Stimulated activated CD8-positive, alpha-beta memory T cell treated with anti-CD3 and anti-CD28 coated beads, Interleukin-15, amount 100 ng/mL, for 4 hours (primary cell): ENCODE data around the gene SPATA19.

ENCODE experiments used
- DNase-seq, 2 donors: peaks; one replicate each; pipeline ENCODE4 v3.0.0-alpha.2; 2020; ENCODE audit warnings: low read depth in 2 of 2

SPATA19 gene

DNA sequence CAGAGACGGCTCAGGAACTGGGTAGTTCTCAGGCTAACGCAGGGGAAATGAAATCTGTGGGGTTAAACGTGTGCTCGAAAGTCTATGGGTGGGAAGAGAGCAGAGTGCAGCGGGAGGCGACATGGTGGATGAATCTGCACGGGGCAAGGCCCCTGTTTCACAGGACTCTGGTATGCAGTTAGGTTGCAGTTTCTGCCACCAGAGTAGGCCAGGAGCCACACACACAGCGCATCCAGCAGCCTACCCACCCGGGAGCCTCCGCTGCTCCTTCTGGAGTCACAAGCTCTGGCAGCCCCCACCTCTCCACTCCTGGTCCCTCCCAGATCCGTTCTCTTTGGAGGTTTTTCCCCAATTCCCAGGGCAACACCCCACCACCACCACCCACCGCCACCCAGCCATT lies 27.0 kb downstream of the SPATA19 start:
- no peak for DNase-seq

DNA sequence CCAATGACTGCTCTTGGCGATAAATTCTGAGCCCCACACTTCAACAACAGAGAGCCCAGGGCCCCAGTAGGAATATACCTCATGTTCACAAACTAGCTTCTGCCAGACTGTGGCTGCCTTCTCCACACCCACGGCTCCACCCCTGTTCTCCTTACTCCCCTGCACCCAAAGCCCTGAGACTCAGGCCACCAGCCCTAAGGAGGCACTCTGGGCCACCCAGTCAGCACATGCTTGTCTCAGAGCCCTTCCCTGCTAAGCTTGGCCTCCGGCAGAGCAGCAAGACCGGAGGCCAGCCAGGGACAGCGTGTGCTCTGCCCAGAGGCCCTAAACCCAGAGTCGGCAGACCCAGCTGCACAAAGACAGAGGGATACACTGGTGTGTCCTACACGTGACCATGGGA lies 27.9 kb downstream of the SPATA19 start:
- DNase-seq: no peak

DNA sequence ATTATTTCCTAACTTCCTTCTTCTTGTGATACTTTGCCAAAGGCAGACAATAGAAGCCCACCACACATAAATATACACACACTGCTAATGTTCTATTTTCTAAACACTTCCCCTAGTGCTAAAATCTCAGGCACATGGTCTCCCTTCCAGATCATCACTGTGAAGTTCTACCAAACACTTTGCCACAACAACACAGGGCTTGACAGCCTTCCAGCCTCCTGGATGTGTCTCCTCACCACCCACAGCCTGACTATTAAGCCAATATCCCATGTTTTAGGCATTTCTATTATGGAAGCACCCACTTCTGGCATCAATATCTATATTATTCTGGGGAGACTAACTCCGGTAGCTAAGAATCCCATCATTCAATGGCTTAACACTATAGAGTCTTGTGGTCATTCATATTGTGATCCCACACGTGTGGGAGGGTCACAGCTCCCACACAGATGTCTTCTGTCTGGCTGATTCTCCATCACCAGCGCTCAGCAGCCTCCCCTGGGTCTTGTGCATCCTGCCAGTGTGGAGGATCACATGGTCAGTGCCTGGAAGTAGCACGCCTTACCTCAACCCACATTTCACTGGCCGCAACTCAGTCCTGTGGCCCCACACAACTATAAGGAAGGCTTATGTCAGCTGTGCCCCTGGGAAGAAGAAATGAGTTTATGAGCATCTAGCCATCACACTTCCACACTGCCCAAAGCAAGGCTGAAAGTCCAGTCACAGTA lies 29.0 kb downstream of the SPATA19 start:
- DNase-seq: no peak

DNA sequence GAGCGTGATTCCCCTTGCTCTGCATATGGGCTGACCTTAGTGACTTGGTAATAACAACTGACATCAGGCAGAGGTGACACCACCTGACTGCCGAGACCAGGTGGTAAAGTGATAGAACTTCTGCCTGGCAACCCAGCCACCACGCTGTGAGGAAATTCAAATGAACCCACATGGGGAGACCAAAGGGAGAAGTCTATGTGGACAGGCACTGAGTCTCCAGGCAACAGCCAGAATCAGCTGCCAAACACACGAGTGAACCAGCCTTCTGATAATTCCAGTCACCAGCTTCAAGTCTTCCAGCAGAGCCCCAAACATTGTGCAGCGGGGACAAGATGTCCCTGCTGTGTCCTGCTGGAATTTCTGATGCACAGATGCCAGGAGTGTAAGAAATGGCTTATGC lies 29.7 kb downstream of the SPATA19 start:
- DNase-seq: no peak

DNA sequence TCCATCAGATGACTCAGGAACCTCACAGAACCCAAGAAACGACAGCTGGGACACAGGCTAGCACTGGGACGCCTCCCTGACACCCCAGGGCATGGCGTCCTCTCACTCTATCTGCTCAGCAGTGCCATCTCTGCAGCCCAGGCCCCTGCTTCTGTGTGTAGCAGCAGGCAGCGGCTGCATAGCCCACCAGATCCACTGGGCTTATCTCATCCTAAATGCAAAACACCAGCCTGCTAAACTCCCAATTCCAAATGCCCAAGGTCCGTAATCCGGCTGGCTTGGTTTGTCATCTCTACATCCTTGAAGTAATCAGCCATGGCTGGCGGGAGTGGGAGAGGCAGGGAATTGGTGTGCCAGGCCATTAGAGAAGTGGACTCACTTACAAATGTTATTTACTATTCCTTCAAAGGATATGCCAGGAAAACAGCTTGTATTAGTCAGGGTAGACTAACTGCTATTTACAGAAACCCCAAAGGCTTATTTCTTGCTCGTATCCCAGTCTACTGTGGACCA lies 30.7 kb downstream of the SPATA19 start:
- no peak for DNase-seq

DNA sequence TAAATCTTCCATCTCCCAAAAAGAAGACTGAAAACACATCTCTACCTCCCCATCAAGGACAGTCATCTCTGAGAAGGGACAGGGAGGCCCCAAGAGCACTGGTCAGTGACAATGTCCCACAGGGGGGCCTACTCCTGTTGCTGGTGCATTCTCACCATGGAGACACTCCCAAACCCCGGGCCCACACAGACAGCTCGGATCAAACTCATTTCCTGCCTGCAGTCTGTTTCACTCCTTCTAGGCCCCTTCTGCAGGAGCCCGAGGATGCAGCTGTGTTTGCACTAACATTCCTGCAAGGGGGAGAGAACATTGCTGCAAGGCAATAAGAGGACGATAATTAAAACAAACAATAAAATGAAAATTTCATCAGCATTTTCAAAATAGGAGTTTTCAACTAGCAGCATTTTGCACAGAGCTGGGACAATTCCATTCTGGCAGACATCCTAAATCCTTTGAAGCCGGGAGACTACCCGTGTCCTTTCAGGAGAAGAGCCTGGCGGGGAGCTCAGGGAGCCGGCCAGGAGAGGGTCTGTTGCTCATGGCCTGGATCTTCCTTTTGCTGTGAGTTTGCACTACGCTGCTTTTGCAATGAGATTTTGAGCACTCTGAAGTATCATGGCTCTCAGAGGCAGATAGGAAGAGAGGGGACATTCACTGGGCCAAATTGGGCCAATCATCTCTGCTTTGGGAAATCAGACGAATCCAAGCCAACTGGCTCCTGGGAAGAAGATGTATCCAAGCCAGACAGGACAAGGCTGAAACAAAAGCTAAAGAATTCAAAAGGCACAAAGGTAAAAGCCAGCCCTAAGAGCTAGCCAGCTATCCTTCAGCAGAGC lies 33.2 kb downstream of the SPATA19 start:
- no peak for DNase-seq

DNA sequence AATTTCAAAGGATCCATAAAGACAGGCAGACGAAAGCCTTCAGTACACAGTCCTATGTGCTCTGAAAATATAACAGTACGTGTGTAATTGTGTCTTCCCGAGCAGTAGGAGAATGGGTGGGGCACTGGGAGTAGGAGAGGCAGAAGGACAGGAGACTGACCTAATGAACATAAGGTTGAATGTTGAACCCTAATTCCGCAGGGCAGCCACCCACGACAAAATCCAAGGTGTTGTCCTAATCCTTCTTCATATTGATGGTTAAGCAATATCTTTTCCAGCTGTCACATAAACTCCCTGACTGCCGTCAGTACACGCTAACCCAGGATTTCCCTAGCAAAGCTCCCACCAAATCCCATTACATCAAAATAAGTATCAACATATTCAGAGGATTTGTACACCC lies 34.5 kb downstream of the SPATA19 start:
- DNase-seq: no peak

DNA sequence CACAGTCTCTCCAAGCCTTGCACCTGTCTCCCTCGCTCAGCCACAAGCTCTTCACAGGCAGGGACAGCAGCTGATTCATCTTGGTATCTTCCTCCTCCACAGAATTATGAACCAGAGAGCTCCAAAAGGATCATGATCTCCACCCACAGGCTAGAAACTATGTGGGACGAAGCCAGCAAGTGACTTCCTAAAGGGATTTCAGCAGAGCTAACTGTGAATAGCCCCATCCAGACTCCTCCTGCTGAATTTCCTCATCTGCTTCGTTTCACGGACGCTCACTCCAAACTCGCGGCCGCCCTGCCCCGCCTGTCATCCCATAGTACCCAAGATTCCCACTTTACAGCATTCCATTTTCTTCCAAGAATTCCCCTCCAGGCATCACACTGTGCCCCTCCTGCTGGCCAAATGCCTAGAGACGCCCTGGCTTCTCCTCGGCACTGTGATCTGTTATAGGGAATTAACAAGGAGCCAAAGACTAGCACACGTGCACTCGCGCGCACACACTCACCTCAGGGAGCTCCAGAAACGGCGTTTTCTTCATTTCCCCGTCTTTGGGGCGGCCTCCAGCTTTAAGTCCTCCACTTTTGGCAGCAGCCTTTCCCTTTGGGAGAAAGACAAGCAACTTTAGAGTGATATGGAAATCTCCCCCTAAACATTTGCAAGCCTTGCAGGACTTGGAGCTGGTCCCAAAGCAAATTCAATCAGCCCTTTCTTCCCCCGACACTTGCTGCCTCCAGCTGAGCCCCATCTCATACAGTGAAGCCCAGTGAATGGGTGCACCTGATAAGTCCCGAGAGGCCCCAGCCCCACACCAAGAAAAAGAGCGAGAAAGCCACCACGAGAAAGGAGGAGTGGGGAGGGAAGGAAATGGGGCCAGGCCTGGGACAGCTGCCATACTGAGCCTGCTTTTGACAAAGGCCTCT lies 35.5 kb downstream of the SPATA19 start:
- DNase-seq: no peak

DNA sequence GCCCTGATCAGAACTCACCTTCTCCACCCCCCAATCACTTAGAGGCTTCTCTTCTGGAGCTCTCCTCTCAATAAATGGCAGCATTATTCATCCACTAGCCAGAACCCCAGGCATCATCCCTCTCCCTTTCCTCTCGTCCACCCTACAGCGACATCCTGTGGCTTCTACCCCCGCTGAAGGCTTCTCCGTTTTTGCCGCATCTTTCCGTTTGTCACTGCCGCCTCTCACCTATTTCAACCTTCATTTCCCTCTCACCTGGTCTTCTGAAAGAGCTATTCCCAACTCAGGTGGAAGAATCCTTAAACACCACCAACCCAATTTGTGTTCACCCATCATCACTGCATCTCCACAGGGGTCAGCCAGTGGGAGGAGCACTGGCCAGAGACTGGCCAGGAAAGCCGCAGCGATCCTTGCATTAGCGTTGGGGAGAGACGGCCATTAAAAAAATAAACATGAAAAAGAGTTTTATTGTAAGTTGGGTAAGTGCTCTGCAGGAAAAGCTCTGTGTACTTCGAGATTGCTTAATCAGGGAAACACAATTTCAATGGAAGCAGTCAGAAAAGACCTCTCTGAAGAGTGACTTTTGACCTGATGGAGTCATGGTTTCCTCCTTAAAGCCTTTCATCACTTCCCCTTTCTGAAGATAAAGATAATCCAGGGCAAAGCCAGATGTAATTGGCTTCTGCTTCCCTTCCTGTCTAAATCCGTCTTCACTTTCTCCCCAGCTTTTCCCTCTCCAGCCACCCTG lies 36.7 kb downstream of the SPATA19 start:
- no peak for DNase-seq

DNA sequence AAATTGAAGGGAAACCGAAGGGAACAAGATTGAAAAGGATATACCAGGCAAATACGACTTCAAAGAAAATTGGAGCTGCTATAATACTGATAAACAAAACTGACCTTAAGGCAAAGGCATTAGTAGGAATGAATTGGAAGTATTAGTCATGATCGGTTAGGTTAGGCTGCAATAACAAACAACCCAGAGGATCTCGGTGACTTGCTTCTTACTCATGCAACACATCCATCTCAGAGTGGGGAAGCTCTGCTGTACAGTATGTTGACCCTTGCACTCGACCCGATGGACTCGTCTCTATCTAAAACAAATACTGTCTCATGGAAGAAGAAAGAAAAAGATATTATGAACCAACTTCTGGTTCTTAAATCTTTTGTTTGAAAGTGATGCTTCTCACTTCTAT lies 42.3 kb downstream of the SPATA19 start:
- DNase-seq: no peak

DNA sequence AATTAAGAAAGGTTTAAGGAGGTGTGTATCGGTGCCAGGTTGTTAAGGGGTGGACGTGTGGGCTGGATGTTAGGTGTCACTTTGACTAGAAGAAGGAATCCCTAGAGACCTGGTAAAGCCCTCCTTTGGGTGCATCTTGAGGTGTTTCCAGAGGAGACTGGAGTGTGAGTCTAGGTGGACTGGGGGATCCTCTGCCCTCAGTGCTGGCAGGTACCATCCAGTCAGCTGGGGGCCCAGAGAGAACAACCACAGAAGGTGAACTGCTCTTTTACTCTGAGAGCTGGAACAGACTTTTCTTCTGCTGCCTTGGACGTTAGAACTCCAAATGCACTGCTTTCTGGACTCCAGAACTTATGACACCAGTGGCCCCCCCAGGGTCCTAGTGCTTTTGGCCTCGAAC lies 44.0 kb downstream of the SPATA19 start:
- no peak for DNase-seq

DNA sequence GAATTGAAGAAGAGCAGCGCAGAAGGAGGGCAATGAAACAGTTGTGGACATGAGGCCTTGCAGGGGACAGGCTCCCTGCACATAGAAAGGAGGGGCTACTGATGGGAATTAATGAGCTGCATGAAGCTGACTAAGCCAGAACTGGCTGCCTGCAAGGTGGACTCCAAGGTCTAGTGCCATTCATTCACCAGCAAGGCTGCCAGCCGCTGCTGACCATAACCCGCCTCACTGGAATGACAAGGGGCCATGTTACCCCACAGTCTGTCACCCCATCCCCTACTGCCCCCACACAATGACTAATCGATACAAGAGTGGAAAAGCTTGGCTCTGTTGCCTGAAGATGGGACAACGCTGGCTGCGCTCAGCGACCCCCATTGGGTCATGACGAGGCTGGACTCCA lies 44.6 kb downstream of the SPATA19 start:
- DNase-seq: no peak

DNA sequence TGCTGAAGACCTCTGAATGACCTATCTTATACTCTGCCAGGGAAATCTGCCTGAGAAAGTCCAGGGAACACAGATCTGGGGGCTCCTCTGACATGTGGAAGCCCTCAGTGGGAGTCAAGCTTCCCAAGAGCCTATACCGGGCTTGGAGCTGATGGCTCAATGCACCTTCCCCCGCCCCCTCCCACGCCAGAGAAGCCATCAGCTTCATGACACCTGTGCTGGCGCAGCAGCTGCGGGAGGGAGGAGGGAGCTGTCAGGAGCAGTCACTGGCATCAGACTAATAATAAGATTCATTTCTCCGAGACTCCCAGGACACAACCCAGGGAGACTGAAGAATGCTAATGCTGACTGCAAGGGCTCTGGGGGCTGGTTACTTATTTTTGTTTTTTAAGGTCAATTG lies 47.8 kb downstream of the SPATA19 start:
- no peak for DNase-seq

DNA sequence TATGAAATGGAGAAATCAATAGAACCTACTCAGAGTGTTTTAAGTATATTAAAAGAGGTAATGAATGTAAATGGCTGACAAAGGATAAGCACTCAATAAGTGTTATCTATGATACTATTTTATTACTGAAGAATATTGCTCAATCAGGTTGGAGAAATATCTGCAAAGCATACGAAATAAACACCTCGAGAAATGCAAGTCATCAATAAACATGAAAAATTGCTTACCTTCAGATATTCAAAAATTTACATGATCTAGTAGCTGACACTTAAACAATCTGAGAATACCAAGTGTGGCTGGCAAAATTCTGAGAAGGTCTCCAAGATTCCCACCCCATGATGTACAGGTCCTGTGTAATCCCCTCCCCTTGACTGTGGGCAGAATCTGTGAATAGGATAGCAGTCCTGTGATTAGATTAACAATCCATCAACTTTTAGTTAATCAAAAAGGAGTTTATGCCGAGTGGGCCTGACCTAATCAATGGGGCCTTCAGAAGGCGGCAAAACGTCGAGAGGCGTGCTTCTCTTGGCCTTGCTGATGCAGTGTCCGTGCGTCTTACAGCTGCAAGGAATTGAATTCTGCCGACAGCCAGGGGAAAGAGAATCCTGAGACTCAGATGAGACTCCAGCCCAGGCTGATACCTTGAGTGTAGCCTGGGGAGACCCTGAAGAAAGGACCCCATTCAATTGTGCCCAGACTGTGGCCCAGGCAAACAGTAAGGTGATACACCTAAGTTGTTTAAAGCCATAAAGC lies 49.1 kb downstream of the SPATA19 start:
- no peak for DNase-seq

DNA sequence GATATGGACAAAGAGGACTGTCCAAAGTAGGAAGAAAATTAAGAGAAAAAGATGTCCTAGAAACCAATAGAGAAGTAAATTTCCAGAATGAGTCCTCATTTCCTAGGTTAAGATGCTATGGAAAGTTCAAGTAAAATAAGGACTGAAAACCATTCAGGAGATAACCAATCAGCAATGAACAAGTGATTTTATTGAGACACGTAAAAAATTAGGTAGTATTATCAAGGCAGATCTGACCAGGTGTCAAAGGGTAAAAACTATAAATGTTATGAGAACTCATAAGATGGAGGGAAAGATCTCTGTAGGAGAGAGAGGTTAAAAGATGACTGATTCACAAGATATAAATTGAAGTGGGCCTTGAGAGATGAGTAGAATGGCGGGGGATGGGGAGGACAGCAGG lies 50.2 kb downstream of the SPATA19 start:
- DNase-seq: no peak

DNA sequence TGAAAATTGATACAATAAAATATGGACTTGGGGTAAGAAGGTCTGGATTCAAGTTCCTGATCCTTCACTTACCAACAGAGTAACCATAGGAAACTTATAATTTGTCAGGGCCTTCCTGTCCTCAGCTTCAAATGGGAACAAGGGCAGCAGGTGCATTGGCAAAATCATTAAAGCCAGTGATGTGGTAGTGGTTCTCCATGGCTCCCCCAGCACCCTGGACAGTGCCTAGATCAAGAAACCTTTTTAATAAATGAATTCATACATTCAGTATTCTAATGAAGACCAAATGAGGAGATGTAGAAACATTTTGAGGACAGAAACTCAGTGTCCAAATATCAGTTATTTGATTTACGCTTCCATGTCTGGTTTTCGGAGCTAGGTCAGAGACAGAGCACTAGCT lies 51.1 kb downstream of the SPATA19 start:
- no peak for DNase-seq

DNA sequence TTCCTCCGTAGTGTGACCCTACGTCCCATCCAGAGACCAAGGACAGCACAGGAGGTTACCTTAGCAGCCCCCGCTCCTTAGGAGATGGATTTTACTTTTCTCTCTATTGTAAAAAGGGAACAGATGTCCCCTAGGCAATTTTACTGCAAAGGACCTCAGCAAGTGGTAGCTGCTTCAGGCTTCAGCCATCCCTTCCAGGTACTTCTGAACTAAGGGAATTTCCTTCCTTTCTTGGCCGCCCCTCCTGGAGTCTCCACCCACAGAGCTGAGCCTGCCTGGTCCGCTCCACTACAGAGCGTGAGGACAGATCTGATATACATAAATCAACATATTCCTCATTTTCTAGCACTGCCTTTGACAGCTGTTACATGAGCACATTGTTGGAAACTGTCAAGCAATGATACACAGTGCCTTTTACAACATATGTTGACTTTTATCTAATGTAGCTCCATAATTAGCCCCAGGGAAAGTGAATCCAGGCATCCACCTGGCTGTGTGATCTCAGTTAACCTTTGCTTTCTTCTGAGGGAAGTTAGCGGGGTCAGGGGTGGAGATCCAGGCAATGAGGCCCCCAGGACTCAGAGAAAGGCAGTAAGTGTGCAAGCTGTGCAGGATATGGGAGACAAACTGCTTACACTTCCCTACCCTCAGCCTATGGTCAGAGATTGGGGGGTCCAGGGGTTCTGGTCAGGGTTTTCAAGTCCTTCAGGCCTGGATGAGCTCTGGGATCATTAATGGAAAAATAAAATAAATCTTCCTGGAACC lies 51.9 kb downstream of the SPATA19 start:
- no peak for DNase-seq

DNA sequence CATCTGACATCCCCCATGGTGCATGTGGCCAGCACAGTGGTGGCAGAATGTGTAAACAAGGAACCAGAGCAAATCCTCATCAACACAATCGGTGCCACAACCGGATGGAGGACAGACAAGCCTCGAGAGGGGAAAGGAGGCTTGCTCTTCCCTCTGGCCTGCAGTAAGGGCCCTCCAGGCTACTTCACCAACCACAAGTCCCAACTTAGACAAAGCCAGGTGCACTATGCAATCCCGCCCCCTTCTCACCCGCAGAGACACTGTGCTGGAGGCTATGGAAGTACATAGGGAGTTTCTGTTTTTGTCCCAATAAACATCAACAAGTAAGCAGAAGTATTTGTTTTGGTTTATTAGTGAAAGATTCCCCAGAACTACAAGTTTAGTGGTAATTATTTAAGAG lies 54.3 kb downstream of the SPATA19 start:
- DNase-seq: no peak
